SW 1271 (cell line): ENCODE measurements around the gene ABCC2.
"Not testable (repeated sequence)": the region's sequence is repeated elsewhere in the genome, so short reads cannot be mapped to it uniquely, and the experiment has no call there.

ENCODE experiments used
- DNase-seq, 2 experiments: peaks; one replicate each; lab custom pipeline; 2025; lab: John Stamatoyannopoulos, UW

Gene ABCC2

GRCh38 chr10:99852481-99853213 lies 70.2 kb downstream of the ABCC2 start:
- DNase-seq = no peak

GRCh38 chr10:99853655-99854054 lies 71.2 kb downstream of the ABCC2 start:
- no peak for DNase-seq

GRCh38 chr10:99854860-99855259 lies 72.4 kb downstream of the ABCC2 start:
- DNase-seq = no peak

- DNase-seq = no peak
These were observed 73.1 kb downstream of the ABCC2 start for GRCh38 chr10:99855479-99856071.

- no peak for DNase-seq
These were observed 76.4 kb downstream of the ABCC2 start for GRCh38 chr10:99858849-99859248.

GRCh38 chr10:99859585-99859984 lies 77.1 kb downstream of the ABCC2 start:
- DNase-seq = no peak

- no peak for DNase-seq
These were observed 78.0 kb downstream of the ABCC2 start for GRCh38 chr10:99860466-99860865.

- DNase-seq = not testable (repeated sequence)
These were observed 81.2 kb downstream of the ABCC2 start for GRCh38 chr10:99863535-99864240.

- DNase-seq = not testable (repeated sequence)
These were observed 84.8 kb downstream of the ABCC2 start for GRCh38 chr10:99867250-99867649.

- no peak for DNase-seq
These were observed 87.2 kb downstream of the ABCC2 start for GRCh38 chr10:99869581-99870122.

GRCh38 chr10:99870123-99870730 lies 87.8 kb downstream of the ABCC2 start:
- no peak for DNase-seq

GRCh38 chr10:99872367-99873162 lies 90.1 kb downstream of the ABCC2 start:
- DNase-seq = no peak

- no peak for DNase-seq
These were observed 91.4 kb downstream of the ABCC2 start for GRCh38 chr10:99873846-99874245.

GRCh38 chr10:99874341-99875085 lies 92.1 kb downstream of the ABCC2 start:
- DNase-seq = no peak

- no peak for DNase-seq
These were observed 93.0 kb downstream of the ABCC2 start for GRCh38 chr10:99875473-99875872.

GRCh38 chr10:99880080-99880835 lies 97.8 kb downstream of the ABCC2 start:
- no peak for DNase-seq

GRCh38 chr10:99881371-99881770 lies 98.9 kb downstream of the ABCC2 start:
- no peak for DNase-seq

- no peak for DNase-seq
These were observed 101.1 kb downstream of the ABCC2 start for GRCh38 chr10:99883523-99883922.

GRCh38 chr10:99888622-99889021 lies 106.2 kb downstream of the ABCC2 start:
- no peak for DNase-seq

- no peak for DNase-seq
These were observed 112.2 kb downstream of the ABCC2 start for GRCh38 chr10:99894613-99895012.
